Right renal pelvis (tissue), 4 donors: ENCODE results near the gene SLC6A6. TPM values are rescaled to one million over a fixed set of nuclear protein-coding genes. Genes with fewer than 3 reads are reported as not detected.
A peak's percentile ranks its signal among the peaks of the same experiment; 100 is the strongest.

ENCODE experiments used
- DNase-seq, 4 donors: peaks; one replicate each; pipeline ENCODE4 v3.0.0-alpha.2; 2013; ENCODE audit warnings: low read depth in 4 of 4, low spot score in 3 of 4, missing footprints in 1 of 4
- polyA plus RNA-seq, 4 donors: library from polyadenylated mRNA; unstranded; fragments of 120-200 nt; gene quantifications; one replicate each; pipeline ENCODE4 v1.2.1, GENCODE V29; 2013; ENCODE audit not compliant: insufficient read length in 4 of 4

The SLC6A6 gene
- polyA plus RNA-seq, 4 donors = 18.8 to 23.2 (median 20.2) TPM

DNA sequence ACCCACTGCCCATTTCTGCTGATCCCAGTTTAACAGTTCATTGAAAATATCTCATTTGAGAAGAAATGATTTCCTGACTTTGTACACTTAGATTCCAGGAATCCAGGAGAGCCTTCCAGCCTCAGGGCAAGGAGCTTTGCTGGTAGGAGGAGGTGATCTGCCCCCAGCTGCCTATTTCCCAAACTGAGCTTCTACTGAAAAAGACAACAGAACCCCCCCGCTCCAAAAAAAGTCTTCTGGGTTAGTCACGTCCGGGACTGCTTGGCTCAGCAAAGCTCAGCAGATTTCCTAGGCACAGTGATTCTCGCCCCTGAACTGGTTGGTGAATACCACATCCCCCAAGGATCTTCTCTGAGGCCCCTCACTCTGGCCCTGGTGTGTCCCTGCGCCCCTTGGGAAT lies 13.1 kb downstream of the SLC6A6 start:
- DNase-seq = no peak

DNA sequence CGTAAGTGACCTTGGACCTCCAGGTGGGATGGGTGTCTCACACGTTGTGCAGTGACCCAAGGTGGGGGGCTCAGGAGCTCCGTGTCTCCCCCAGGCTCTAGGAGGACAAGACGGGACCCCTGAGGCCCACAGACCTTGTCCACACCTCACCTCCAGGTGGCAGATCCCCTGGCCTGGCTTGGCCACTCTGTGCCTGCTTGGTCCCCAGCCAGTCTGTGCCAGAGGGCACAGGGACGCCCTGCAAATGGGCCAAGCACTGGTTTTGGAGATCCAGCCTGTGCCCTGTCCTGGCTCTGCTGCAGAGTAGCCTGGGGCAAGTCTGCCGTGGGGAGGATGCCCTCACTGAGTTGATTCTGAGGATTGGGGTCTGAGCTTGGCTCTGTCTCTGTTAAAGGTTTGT lies 14.0 kb downstream of the SLC6A6 start:
- DNase-seq = no peak

GRCh38 chr3:14418296-14419250 lies 16.2 kb downstream of the SLC6A6 start:
- DNase-seq = no peak

- DNase-seq = no peak
Observed at GRCh38 chr3:14422016-14422963, 19.9 kb downstream of the SLC6A6 start.

GRCh38 chr3:14423197-14423743 lies 20.9 kb downstream of the SLC6A6 start:
- DNase-seq = no peak

DNA sequence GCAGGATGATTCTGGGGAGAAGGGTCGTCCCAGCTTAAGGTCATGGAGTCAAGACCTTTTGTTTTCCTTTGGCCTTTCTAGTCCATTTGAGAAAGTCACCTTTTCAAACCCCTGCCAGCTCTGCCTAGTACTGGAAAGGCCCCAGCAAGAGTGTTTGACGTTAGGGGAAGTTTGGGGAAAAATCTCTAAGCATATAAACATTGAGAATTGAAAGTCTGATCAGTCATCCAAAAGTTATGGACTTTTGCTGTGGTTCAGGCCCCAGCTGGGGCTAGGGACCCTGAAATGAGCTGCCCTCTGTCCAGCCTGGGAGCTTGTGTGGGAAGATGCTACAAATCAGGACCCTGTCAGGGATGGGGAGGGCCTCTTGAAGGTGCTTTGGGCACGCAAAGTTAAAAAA lies 21.6 kb downstream of the SLC6A6 start:
- DNase-seq = no peak

GRCh38 chr3:14424711-14425580 lies 22.5 kb downstream of the SLC6A6 start:
- DNase-seq = no peak

GRCh38 chr3:14425581-14426304 lies 23.3 kb downstream of the SLC6A6 start:
- DNase-seq = no peak

GRCh38 chr3:14426305-14426620 lies 23.9 kb downstream of the SLC6A6 start:
- no peak for DNase-seq

- no peak for DNase-seq
Observed at GRCh38 chr3:14428087-14429033, 26.0 kb downstream of the SLC6A6 start.

DNA sequence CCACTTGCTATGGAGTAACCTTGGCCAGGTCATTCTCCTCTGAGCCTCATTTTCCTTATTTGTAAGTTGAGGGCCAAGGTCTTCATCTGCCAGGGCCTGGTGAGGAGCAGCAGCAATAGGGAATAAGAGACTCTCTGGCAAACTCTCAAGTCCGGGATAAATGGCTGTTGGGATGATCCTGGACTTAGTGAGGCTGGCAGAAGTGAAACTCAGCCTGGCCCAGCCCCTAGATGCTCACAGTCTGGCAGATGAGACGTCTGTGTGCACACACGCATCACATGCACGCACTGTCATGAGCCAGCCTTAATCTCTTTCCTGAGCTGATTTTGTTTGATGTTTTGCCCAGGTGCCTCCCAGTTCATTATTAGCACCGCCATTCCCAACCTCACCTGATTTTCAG lies 26.8 kb downstream of the SLC6A6 start:
- DNase-seq = no peak

GRCh38 chr3:14429640-14430039 lies 27.2 kb downstream of the SLC6A6 start:
- no peak for DNase-seq

- no peak for DNase-seq
Observed at GRCh38 chr3:14430053-14430452, 27.6 kb downstream of the SLC6A6 start.

DNA sequence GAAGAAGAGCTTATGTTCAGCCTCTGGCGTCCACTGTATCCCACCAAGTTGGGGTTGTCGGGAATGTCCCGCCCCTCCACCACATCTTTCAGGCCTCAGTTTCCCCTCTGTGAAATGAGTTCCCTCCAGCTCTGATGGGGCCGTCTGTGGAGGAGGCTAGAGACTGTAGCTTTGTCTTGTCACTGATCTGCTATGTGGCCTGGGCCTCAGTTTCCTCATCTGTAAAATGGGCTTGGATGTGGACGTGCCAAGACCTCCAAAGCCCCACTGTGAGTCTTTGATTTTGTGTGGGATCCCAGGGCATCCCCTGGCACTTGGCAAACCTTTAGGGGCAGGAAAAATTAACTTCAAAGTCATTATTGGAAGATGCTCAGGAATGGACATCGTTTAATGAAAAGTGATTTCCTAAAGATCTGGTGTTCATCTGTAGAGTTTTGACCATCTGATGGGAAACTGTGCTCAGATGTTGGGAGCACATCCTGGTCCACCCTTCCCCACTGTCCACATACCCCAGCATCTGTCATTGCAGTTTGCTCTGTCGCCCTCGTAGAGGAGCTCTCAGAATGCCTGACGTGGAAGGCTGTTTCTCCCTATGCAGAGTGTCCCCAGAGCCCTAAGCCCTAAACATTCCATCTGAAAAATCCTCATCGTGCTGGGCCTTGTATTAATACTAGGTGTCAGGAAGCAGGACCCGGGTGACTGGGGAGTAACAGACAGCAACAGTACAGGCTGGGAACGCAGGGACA lies 28.5 kb downstream of the SLC6A6 start:
- DNase-seq = no peak

DNA sequence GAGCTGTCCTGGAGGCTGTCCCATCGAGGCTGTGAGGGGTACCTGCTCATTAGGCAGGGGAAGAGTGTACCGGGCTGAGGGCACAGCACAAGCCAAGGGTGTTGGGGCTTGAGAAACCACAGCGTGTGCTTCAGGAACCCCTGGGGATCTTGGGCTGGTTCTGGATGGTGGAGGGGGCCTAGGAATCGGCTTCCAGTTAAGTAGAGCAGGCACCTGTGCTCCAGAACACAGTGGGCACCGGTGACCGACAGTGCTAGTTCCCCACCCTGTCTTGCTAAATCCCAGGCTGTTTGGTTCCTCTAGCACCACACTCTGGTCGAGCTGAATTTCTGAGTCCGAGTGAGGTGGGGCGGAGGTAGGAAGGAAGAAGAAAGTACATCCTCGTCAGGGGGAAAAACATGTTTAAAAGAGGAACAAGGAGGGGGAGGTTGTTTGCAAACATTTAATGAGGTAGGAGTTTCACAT lies 29.1 kb downstream of the SLC6A6 start:
- DNase-seq = no peak

DNA sequence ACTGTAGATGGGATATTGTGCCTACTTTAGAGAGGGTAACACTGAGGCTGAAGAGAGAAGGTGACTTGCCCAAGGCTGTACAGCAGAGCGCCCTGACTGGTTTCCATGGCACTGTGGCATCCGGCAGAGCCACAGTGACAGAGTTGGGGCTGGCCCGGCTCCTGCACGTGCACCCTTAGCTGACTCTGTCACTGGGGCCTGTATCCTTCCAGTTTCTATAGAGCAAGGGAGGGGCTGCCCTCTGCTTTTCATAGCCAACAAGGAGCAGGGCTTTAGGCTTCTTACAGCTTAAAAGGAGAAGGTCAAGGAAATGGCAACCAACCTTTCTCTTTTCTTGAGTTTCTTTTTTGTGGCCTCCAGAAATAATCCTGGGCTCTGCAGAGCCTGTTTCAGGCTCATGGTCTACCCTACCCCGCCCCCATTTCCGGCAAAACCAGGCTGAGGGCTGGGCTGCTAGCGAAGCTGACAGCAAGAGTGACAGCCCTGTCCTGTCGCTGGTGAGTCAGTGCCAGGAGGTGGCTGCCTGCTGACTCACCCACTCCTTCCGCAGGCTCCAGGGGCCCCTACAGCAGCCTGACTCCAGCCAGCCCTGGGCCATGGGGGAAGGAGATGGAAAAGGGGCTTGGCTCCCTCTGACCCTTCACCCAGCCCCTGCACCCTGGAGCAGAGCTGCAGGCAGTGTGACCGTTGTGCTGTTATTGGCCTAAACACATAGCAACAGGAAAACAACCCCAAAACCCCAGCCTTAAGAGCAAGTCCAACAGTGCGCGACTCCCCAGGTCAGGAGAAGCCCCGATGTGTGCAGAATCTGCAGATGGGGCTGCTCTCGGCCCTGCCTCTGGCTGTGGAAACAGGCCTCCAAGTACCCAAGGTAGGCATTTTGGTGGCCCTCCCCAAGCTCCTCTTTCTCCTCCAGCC lies 29.8 kb downstream of the SLC6A6 start:
- DNase-seq = peak in 1 of 4 donors; percentile 42

- DNase-seq = no peak
Observed at GRCh38 chr3:14433106-14433505, 30.7 kb downstream of the SLC6A6 start.
